GM18909 (cell line): ENCODE data around the gene GORASP2.
A peak's percentile ranks its signal among the peaks of the same experiment; 100 is the strongest.
"Not testable (repeated sequence)": the region's sequence is repeated elsewhere in the genome, so short reads cannot be mapped to it uniquely, and the experiment has no call there.

Experiments used
- ATAC-seq: cut with Tn5 transposase; IDR thresholded peaks from one replicate; pipeline ENCODE4 v1.9.1; 2021; ENCODE audit warnings: mild to moderate bottlenecking; ENCODE audit not compliant: unreplicated experiment, poor library complexity

GORASP2 gene

GRCh38 chr2:170928824-170929685 lies at the start of gene GORASP2:
TSS of gene GORASP2 (plus strand) at chr2:170929253. CDS start at chr2:170929341, 88 bp downstream.
- peak; percentile 94 for ATAC-seq

- ATAC-seq: no peak
Observed at GRCh38 chr2:170881840-170882239, 47.2 kb upstream of the GORASP2 start.

DNA sequence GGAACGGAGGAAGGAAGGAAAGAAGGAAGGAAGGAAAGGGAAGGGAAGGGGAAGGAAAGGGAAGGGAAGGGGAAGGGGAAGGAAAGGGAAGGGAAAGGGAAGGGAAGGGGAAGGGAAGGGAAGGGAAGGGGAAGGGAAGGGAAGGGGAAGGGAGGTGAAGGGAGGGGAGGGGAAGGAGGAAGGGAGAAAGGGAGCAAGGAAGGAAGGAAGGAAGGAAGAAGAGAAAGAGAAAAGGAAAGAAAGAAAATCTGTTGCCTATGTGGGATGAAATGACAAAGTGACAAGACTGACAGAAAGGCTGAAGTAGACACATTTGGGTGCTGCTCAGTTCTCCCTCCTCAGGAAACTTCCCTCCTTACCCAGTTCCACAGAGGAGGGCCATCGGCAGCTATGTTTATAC lies 46.3 kb upstream of the GORASP2 start:
- no peak for ATAC-seq

DNA sequence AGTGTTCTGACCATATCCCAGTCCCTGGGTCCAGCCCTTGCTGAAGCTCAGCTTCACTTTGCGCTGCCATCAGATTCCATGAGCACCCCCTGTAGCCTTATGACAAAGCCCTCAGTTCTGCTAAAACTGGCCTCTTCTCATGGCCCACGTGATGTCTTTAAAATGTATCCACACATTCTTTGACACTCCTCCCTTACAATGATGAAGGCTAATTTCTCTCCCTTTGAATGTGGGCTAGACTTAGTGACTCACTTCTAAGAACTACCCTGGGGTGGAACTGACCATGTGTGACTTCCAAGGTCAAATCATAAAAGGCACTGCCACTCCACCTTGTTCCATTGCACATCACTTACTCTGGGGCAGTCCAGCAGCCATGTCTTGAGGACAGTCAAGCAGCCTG lies 45.4 kb upstream of the GORASP2 start:
- ATAC-seq: no peak

DNA sequence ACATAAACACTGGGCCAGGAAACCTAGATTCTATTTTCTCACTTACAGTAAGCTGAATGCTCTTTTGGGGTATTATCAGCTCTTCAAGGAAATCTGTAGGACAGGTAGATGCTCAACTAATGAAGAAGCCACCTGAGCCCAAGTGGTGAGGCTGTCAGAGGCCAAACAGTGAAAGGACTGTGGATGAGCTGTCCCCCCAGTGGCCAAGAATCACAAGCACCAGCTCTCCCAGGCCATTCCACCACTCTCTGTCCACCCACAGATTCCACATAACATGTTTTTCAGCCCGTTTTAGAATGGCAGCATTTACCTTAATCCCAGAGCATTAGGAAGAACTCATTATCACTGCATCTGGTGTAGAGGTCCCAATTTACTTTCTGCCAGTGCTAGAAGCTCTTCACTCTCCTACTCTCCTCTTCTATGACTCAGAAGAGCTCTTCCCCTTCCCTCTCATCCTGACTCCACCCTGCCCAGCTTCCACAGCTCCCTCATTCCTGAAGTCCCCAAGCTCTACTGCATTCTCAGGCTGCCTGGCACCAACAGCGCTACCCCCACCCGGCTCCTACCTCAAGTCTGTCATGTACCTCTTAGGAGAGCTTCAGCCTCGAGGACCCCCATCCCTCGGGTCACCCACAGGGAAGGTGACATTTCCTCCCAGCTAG lies 43.8 kb upstream of the GORASP2 start:
- no peak for ATAC-seq

- ATAC-seq: no peak
Observed at GRCh38 chr2:170886386-170886785, 42.7 kb upstream of the GORASP2 start.

GRCh38 chr2:170887496-170887895 lies 41.6 kb upstream of the GORASP2 start:
- no peak for ATAC-seq

DNA sequence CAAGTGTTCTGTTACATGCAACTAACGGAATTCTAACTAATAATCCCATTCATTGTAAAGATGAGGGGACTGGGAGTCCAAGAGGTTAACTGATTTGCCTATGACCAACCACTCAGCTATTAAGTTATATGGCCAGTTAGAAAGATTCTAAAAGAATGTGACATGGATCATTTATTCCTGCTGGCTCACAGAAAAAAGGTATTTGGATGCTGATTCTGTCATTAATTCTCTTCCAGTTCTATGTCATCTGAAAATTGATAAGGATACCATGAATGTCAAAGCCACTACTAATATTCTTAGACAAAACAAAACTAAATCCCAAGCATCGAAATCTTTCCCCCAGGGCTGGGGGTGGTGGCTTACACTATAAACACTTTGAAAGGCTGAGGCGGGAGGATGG lies 41.2 kb upstream of the GORASP2 start:
- ATAC-seq: no peak

DNA sequence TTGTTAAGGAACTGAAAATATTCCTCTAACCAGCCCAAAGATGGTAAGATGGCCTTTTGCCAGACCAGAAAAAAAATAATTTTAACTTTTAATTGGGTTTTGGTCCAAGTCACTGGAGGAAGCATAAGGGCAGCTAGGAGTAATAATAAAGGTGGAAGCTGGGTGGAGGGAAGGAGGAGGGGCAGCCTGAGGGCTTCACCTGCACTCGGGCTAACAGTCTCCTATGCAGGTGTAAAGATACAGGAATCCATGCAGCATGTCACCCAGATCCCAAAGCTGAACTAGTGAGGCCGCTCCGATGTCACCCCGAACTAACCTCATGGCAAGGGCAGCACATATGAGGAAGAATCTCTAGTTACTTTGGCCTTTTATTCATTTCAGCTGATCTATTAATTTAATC lies 37.2 kb upstream of the GORASP2 start:
- no peak for ATAC-seq

DNA sequence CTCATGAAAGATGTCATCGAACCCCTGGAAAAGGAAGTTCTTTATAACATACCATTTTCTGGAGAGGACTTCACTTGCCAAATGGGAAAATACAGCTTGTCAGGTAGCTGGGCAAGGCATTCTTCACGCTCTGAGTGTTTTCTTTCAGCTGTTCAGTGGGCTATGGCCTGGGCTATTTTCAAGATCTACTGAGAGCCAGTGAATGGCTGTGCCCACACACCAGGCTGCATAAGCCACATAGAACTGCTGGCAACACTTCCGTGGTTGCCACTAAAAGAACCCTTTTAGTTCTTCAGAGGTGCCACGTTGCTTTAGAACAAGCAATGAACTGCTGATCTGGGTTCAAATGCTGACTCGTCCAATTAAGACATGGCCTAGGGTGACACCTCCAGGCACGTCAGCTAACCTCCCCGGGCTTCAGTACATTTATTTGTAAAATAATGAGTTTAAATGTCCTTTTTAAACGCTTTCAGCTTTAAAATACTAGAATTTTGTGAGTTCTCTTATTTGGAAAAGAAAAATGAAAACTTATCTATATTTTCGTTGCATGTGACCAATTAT lies 36.6 kb upstream of the GORASP2 start:
- no peak for ATAC-seq

DNA sequence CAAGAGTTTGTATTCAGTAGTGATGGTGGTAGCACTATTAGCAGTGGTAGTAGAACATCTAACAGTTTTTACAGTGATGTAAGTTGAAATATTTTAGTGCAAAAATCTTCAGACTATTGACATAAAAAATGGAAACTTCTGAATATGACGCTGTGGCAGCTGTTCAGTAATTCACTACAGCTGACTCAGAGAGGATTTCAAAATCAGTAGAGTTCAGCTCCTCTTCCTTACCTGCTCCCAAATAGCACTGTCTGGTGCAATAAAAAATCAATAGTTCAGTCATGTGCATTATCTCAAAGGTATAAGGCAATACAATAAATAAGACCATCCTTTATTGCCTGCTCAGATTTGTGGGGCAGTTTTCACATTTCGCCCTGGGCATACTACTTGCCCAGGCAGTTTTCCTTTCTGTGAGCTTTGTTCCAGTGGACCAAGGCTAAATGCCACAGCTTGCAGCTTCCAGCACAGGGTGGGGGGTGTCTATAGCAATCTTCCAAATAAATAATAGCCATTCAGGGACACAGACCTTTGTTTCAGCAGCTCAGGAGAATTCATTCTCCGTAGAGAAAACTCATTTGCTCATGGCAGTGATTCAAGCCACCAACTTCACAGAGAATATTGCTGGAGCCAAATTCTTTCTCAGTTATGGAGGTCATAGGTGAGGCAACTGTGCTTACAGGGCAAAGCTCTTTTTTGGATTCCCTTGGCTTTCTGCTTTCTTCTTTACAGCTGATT lies 33.9 kb upstream of the GORASP2 start:
- no peak for ATAC-seq

DNA sequence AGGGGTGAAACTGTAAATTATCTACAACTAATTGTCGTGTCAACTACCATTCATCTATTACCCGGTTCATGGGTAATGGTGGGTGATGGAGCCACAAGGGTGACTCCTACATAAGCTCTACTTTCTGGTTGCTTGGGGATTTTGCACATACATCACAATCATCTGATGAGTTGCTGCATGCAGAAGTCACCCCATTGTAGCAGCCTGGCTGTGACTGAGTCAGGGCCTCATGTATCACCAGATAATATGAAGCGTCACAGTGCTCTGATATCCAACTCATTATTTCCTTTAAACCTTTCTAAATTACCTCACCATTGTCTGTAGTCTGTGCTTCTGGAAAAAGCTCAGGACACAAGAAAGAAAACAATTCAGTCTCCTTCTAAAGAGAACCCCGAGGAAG lies 32.4 kb upstream of the GORASP2 start:
- ATAC-seq: no peak

- no peak for ATAC-seq
Observed at GRCh38 chr2:170897108-170897507, 31.9 kb upstream of the GORASP2 start.

DNA sequence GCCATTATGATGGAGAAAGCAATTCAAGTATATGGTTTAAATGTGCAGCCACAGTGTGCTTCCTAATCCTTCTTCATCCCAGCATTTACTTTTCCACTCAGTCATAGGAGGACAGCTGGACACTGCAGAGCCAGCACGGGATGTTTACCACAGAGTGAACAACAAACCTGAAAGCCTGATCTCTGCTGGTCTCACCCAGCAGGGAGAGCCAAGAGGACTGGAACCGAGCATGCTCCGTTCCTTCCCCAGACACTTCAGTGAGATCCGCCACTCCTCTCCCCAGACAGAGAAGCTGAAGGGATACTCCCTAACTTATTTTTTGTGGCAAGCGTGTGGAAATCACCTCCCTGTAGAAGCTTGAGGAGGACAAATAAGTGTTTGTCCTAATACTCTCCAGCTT lies 23.2 kb upstream of the GORASP2 start:
- no peak for ATAC-seq

DNA sequence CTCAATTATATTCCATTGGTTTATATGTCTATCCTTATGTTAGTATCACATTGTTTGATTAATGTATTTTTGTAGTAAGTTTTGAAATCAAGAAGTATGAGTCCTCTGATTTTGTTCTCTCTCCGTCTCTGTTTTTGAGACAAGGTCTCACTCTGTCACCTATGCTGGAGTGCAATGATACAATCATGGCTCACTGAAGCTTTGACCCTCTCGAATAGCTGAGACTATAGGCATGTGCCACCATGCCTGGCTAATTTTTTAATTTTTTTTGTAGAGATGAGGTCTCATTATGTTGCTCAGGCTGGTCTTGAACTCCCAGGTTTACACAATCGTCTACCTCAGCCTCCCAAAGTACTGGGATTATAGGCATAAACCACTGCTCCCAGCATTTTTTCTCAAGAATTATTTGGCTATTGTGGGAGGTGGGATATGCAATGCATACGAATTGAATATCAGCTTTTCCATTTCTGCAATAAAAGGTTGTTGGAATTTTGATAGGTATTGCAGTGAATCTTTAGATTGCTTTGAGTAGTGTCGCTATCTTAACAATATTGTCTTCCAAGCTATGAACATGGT lies 17.7 kb upstream of the GORASP2 start:
- no peak for ATAC-seq

DNA sequence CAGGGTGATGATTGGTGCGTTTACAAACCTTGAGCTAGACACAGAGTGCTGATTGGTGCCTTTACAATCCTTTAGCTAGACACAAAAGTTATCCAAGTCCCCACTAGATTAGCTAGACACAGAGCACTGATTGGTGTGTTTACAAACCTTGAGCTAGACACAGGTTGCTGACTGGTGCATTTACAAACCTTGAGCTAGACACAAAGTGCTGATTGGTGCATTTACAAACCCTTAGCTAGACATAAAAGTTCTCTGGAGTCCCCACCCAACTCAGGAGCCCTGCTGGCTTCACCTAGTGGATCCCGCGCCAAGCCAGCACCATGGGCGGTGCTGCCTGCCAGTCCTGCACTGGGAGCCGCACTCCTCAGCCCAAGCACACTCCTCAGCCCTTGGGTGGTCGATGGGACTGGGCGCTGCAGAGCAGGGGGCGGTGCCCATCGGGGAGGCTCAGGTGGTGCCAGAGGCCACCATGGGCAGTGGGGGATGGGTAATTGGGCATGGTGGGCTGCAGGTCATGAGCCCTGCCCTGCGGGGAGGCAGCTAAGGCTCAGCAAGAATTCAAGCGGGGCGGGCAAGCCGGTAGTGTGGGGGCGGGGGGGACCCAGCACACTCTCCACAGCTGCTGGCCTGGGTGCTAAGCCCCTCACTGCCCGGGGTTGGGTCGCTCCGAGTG lies 13.9 kb upstream of the GORASP2 start:
- not testable (repeated sequence) for ATAC-seq

DNA sequence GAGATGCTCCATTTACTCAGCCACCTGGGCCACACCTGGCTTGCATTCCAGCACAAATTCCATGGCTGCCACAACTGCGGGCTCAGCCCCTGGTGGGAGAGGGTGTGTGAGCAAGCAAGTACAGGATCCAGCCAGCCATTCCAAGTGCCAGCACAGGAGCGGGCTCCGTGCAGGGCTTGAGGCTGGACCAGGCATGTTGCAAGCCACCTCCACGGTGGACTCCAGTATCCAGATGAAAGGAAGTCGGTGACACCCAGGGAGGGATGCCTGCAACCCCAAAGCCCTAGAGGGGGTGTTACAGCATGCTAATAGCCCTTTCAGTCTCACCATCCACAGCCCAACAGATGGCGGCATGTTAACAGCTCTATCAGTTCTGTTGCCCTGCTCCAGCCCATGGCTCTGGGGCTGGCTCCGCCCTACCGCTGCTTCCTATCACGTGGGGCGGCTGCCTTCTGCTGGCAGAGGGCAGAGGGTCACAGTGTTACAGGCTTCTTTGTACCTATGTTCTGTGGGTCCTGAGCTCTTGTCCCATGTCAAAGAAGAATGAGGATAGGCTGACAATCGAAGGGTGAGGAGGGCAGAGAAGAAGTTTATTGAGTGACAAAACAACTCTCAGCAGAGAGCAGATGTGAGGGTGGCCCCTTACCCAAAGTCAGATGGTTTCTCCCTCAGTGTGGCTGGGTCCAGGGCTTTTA lies 11.7 kb upstream of the GORASP2 start:
- no peak for ATAC-seq

DNA sequence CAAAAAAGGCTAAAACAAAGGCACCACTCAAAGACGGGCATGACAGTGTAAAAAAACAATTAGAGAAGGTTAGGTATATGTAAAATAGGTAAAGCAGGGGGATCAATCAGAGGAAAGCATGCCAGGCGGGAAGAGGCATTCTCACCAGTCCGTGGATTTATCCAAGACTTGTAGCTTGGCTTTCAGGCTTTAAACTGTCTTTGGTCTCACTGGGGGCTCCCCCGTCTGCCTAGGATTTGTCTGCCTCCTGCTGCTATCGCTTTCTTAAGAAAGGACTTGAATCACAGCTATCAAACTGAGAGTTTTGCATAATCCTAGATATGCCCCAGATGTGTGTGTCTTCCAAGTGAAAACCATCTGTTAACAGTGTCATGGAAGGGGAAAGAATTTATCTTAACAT lies 11.1 kb upstream of the GORASP2 start:
- no peak for ATAC-seq

DNA sequence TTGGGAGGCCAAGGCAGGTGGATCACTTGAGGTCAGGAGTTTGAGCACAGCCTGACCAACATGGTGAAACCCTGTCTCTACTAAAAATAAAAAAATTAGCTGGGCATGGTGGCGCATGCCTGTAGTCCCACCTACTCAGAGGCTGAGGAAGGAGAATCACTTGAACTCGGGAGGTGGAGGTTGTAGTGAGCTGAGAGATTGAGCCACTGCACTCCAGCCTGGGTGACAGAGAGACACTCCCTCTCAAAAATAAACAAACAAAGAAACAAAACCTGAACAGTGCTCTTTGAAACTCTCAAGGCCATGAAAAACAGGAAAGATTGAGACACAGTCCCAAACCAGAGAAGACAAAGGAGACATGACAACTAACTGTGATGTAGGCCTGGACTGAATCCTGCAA lies 7.2 kb upstream of the GORASP2 start:
- not testable (repeated sequence) for ATAC-seq
